Rectal smooth muscle tissue (tissue), 1 donor: ENCODE results near the gene OR10T2.
"Not testable (repeated sequence)": the region's sequence is repeated elsewhere in the genome, so short reads cannot be mapped to it uniquely, and the experiment has no call there.

Experiments used
- H3K27ac ChIP-seq: one replicate; pipeline ENCODE4 v1.7.0; 2013; ENCODE audit warnings: low read depth, low read length, inconsistent platforms
- H3K27me3 ChIP-seq: one replicate; pipeline ENCODE4 v1.7.0; 2013; ENCODE audit warnings: low read length; ENCODE audit not compliant: control insufficient read depth, insufficient read depth
- H3K36me3 ChIP-seq: one replicate; pipeline ENCODE4 v1.7.0; 2013; ENCODE audit warnings: low read length; ENCODE audit not compliant: control insufficient read depth, insufficient read depth
- H3K4me1 ChIP-seq: one replicate; pipeline ENCODE4 v1.7.0; 2013; ENCODE audit warnings: low read length; ENCODE audit not compliant: control insufficient read depth, insufficient read depth
- H3K4me3 ChIP-seq: one replicate; pipeline ENCODE4 v1.7.0; 2013; ENCODE audit warnings: low read length
- H3K9ac ChIP-seq: one replicate; pipeline ENCODE4 v1.7.0; 2013; ENCODE audit warnings: low read length

Gene OR10T2

GRCh38 chr1:158353303-158354075, 45.8 kb downstream of the OR10T2 start, which contains the start of gene CD1E:
TSS of gene CD1E (plus strand) at chr1:158353894. CDS start at chr1:158353989, 95 bp downstream.
- Histone ChIP-seq H3K4me3 (no peak within 1 kb of the TSS), H3K4me1 (no peaks in the 10 kb centered on the region), H3K36me3 (no peaks in the 10 kb centered on the region), H3K27me3 (no peaks in the 10 kb centered on the region), H3K9ac (no peak within 1 kb of the TSS), H3K27ac (no peak within 1 kb of the TSS)

- H3K36me3 ChIP-seq, H3K4me3 ChIP-seq, H3K4me1 ChIP-seq, H3K9ac ChIP-seq, H3K27ac ChIP-seq, H3K27me3 ChIP-seq: not testable (repeated sequence)
Observed at GRCh38 chr1:158348946-158349345, 50.3 kb downstream of the OR10T2 start.
